Kidney (tissue), 14 donors: ENCODE measurements around the gene NEURL1B. TPM values are rescaled to one million over a fixed set of nuclear protein-coding genes. Genes with fewer than 3 reads are reported as not detected.

Experiments used
- DNase-seq, 5 donors: peaks; one replicate each; pipeline ENCODE4 v3.0.0-alpha.2; 2013 to 2020
- FAIRE-seq: peaks from 2 replicates; lab custom pipeline; 2012; peaks lifted over from hg19 to GRCh38; lab: Jason Lieb, UNC
- H3K27ac ChIP-seq, 2 donors: one replicate each; pipeline ENCODE4 v1.7.0; 2013; ENCODE audit warnings: low read depth in 2 of 2, low read length in 2 of 2, inconsistent platforms in 1 of 2
- H3K27me3 ChIP-seq: one replicate; pipeline ENCODE4 v1.7.1; 2013; ENCODE audit warnings: low read length, inconsistent platforms; ENCODE audit not compliant: control insufficient read depth, insufficient read depth
- H3K36me3 ChIP-seq, 3 donors: one replicate each; pipeline versions ENCODE4 v1.7.0 to v1.7.1; 2013; ENCODE audit warnings: low read length in 3 of 3, control low read depth in 1 of 3, inconsistent platforms in 1 of 3; ENCODE audit not compliant: insufficient read depth in 3 of 3, control insufficient read depth in 2 of 3
- H3K4me1 ChIP-seq, 3 donors: one replicate each; pipeline versions ENCODE4 v1.7.0 to v1.7.1; 2013; ENCODE audit warnings: low read length in 3 of 3, inconsistent platforms in 1 of 3, low read depth in 1 of 3; ENCODE audit not compliant: control insufficient read depth in 2 of 3, insufficient read depth in 2 of 3
- H3K4me3 ChIP-seq, 3 donors: one replicate each; pipeline versions ENCODE4 v1.7.0 to v1.8.1; 2013; ENCODE audit warnings: low read length in 3 of 3, control low read depth in 1 of 3, inconsistent platforms in 1 of 3
- H3K9ac ChIP-seq, 3 donors: one replicate each; pipeline versions ENCODE4 v1.7.0 to v1.7.1; 2013; ENCODE audit warnings: low read length in 3 of 3, control low read depth in 1 of 3, inconsistent platforms in 1 of 3
- H3K9me3 ChIP-seq, 3 donors: one replicate each; pipeline versions ENCODE4 v1.7.0 to v1.7.1; 2013; ENCODE audit warnings: low read length in 3 of 3, control low read depth in 1 of 3, inconsistent platforms in 1 of 3; ENCODE audit not compliant: control insufficient read depth in 2 of 3, insufficient read depth in 1 of 3
- CTCF ChIP-seq: IDR thresholded peaks from 3 replicates; pipeline ENCODE4 v1.5.1; 2012; ENCODE audit warnings: mild to moderate bottlenecking, moderate library complexity, borderline replicate concordance; ENCODE audit not compliant: insufficient read depth; ENCODE audit errors: extremely low read depth
- intact Hi-C: fragments of 100-400 bp; cut with DNase I; formaldehyde crosslinking; loops from one replicate; pipeline ENCODE4 v1.11.1; 2022
- polyA plus RNA-seq: library from polyadenylated mRNA; stranded (reverse); fragments of 350-450 nt; fragmentation: Illumina TruSeq; extraction: RNeasy Lipid Tissue Mini Kit (QIAGEN cat#74804); gene quantifications from one replicate; pipeline ENCODE4 v1.2.3, GENCODE V29; 2014; ENCODE audit warnings: low read depth, low replicate concordance; ENCODE audit not compliant: insufficient read depth
- total RNA-seq: library from RNA; stranded (reverse); fragmentation: NEBNext Ultra II Directional; extraction: Animal tissue kit (Norgen Biotek cat#: 25700); gene quantifications from one replicate; pipeline ENCODE4 v1.2.1, GENCODE V29; 2021
- donor health status: control.
- donor health status: control.
- donor health status: control.
- donor health status: control.
- donor health status: control.
- donor health status: DM: yes; HTN: yes; CAD: no.
- donor health status: Normal renal cell carcinoma (clear cell type).

The NEURL1B gene
- total and polyA plus RNA-seq, 2 donors from 2014 or later, result 5.4 to 42.6 TPM

DNA sequence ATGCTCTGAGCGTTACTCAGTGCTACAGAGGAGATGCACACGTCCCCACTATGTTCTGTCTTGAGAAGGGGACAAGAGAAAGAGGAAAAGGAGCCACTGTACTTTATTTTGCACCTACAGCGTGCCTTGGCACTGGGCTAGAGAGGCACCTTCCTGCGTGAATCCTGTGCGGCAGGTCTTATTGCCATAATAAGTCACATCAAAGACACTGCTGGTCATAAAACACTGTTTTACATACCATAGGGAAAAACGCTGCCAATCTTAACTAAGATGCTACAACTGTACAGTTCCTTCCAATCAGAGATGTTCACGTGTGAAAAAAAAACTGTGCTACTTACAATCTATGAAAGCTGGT lies 48.1 kb downstream of the NEURL1B start:
- FAIRE-seq (no peak), DNase-seq (no peak)
- intact Hi-C loops, result no loop called here
- Histone ChIP-seq H3K27ac (no peak overlapping the region), H3K36me3 (peaks cover 0 to 5% (median 0%) of the 10 kb centered on the region in 3 donors), H3K9ac (no peak overlapping the region), H3K9me3 (no peaks in the 10 kb centered on the region), H3K4me1 (peaks cover 0 to 10% (median 0%) of the 10 kb centered on the region in 3 donors), H3K4me3 (no peak overlapping the region), H3K27me3 (no peaks in the 10 kb centered on the region)
- no peak for TF ChIP-seq CTCF

DNA sequence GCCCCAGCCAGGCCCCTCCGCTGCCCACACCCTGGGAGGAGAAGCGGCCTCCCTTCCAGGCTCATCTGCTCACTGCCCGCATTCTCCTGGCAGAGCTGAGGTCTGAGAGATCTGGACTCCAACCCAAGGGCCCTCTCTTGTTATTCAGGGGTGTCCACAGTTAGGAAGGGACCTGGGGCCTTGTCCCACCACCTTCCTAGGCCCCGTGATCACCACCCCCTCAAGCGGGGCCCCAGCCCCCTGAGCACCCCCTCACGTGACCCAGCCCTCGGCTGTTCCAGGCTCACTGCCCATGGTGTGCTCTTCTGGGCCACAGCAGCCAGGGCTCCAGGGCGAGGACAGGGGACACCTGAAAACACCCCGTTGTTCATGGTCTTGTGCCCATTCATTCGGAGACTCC lies 48.7 kb downstream of the NEURL1B start:
- intact Hi-C loops, result no loop called here
- H3K4me3 ChIP-seq, result no peak overlapping the region

DNA sequence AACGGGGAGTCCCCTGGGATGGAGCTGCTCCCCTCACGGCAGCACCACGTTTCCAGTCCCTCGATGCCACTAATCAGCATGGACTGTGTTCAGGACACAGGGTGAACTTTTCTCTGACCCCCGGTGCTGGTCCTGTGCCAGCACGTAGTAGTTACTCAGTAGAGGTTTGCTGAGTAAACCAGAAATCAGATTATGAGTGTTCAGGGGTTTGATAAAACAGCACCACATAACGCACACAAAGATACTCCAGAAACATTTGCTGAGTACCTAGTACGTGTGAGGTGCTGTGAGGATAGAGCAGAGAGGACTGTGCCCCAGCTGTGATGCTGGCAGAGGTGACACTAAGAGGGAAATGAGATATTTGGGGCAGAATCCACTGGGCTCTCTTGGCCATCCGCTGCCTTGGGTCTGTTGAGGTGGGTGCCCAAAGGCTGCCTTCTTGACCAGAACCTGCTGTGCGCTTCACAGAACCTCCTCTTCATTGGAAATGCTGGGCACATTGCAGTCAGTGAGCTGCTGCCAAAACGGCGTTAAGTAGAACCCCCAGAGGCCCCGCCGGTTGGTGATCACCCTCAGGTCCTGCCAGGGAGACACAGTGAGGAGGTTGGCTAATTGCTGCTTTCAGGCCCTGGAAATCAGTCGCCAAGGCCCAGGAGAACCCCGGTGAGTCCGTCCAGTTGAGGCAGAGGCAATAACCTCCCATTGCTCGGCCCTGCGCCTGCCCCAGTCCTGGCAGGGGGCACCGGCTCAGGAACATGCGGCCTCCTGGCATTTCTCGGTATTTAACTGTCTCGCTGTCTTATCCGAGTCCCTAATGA lies 49.4 kb downstream of the NEURL1B start:
- TF ChIP-seq CTCF, result no peak
- H3K36me3 ChIP-seq, result peaks cover 0 to 5% (median 0%) of the 10 kb centered on the region in 3 donors
- H3K4me1 ChIP-seq, result peaks cover 0 to 10% (median 0%) of the 10 kb centered on the region in 3 donors
- no peak overlapping the region for H3K9ac ChIP-seq
- H3K27me3 ChIP-seq, result no peaks in the 10 kb centered on the region
- FAIRE-seq, result no peak
- H3K4me3 ChIP-seq, result no peak overlapping the region
- H3K9me3 ChIP-seq, result no peaks in the 10 kb centered on the region
- intact Hi-C loops, result no loop called here
- peak overlapping the region in 1 of 2 donors; percentile 14 for H3K27ac ChIP-seq
- DNase-seq, result no peak

More for the DNA sequence above, 48.7 kb downstream of the NEURL1B start:
- DNase-seq, result peak in 1 of 5 donors; percentile 59
- Histone ChIP-seq H3K27me3 (no peaks in the 10 kb centered on the region), H3K36me3 (peaks cover 0 to 5% (median 0%) of the 10 kb centered on the region in 3 donors), H3K9ac (no peak overlapping the region), H3K27ac (no peak overlapping the region), H3K9me3 (no peaks in the 10 kb centered on the region), H3K4me1 (peaks cover 0 to 10% (median 0%) of the 10 kb centered on the region in 3 donors)
- no peak for TF ChIP-seq CTCF
- FAIRE-seq, result no peak
